Inflammatory macrophage treated with lipopolysaccharide for 4 hours (primary cell): ENCODE data around the gene SMIM41.

Source experiments
- DNase-seq: peaks from one replicate; pipeline ENCODE4 v3.0.0-alpha.2; 2020

The SMIM41 gene

DNA sequence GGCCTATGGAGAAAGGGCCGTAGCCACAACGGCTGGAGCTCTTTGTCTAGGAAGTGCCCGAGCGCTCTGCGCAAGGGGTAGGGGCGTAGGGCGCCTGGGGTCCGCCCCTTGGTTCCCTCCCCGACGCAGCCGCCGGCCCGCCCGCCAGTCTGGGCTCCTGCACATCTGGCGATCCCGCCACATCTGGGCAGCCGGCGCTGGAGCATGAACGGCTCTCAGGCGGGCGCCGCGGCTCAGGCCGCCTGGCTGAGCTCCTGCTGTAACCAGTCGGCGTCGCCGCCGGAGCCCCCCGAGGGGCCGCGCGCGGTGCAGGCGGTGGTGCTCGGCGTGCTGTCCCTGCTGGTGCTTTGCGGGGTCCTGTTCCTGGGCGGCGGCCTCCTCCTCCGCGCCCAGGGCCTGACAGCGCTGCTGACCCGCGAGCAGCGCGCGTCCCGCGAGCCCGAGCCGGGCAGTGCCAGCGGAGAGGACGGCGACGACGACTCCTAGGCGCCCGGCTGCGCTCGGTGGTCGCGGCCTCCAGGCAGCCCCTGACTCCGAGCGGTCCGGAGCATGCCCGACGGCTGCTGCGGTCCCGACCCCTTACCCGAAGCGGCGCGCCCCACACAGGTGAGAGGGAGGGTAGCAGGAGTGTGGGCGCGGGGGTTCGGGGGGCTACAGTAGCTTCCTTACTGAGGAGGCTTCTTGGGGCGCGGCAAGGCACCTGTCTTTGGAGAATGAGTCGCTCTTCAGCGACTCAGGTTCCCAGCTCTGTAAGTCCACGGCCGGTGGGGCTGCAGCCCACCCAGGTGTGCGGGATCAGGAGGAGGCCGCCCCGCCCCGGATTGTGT lies at the start of gene SMIM41:
Gene SMIM41 (plus strand): TSS at position 129 of the 827 bp plus-strand sequence. CDS start 76 bp downstream, at position 205.
- DNase-seq, result no peak

DNA sequence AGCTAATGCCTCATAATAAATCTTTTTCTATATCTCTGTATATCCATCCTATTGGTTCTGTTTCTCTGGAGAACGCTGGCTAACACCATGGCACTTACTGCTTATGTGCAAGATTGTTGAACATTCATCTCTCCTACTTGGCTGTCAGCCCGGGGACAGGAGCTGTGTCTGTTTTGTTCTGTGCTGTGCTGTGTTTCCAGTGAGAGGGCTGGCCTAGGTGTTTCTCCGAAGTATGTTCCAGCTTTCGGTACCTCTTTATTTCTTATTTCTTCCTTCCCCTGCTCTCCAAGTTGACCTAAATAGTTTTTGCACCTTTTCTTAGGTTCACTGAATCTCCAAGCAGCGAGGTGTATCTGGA lies 47.1 kb upstream of the SMIM41 start:
- no peak for DNase-seq

DNA sequence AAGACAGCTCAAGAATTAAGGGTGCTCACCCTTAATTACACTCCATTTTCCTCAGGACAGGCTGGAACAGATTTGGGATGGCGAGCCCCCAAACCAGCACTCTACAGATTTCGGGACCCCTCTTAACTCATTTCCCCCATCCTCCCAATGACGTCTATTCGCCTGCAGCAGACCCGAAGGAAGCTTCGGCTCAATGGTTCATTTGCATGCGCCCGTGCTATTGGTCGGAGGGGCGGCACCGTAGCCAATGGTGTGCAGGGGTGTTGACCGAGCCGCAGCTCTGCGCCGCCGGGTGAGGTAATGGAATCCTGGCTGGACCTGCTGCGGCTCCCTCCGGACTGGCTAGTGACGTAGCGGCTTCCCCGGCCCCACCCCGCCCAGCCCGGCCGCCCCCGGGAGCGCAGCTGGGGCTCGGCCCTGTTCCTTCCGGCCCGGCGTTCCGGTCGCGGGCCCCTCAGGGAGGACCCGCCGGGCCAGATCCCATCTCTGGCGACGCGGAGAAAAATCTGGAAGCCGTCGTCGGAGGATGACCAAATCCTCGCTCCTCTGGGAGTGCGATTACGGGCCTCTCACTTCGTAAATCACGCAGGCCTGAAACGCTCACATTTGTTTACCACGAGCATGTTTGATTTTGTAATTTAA lies 46.6 kb upstream of the SMIM41 start:
- peak; percentile 97 for DNase-seq

DNA sequence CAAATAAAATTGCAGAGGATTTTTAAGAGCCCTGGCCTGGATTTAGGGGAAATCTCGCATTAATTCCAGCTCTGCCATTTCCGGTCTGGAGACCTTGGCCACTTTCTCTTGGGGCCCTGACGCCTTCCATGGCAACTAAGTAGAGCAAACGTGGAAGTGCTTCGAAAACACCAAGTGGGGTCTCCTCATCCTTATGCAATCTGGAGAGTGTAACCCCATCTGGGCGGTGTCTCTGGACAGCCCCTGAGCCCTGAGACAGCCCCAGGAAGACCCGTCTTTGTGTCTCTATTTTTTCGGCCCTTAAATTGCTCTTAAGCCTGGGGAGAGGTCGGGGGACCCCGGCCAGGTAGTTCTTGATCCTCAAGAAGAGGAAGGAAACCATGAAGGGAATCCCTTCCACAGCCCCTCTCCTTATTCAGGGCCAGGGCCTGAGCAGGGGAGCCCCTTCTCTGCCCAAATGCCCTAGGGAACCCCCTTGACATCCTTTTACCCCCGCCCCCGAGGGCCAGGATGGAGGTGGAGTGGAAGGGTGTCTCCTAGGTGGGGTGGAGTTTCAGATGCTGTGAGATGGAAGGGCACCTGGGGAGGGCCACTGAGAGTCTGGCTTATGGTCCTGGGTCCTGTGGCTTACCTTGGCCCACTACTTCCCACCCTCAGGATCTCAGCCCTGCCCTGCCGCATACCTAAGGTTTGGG lies 45.9 kb upstream of the SMIM41 start:
- DNase-seq, result no peak

DNA sequence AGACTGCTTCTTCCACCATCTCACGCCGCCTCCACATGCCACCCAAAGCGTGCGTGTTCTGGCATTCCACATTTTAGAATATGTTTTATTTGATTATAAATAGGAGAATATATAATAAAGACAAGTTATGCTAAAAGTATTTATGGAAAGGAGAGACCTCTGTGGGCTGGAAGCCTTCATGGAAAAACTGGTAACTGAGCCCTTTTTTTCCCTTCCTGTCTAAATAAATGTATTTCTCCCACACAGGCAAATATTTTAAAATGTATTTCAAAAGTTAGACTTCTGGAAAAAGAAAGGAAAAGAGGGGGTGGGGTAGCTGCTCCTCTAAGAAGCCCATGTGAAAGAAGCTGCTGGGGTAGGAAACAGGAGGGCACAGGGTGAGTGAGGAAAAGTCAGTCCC lies 44.3 kb upstream of the SMIM41 start:
- no peak for DNase-seq

DNA sequence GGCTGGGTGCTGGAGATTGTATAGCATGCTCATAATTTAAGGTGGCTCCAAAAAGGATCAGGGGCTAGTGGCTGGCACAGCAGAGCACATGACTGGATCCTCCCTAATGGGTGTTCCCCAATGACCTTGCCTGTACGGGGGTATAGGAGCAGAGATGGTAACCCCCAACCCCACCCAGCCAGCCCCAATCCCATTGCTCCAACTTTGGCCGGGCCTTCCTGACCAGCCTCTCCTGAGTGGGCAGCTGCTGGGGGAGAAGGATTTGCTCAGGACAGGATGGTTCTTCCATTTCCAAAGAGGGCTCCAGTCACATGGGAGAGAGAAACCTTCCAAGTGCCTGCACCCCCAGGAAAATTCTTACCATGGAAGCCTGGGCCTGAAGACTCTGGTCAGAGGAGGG lies 43.6 kb upstream of the SMIM41 start:
- DNase-seq, result no peak

DNA sequence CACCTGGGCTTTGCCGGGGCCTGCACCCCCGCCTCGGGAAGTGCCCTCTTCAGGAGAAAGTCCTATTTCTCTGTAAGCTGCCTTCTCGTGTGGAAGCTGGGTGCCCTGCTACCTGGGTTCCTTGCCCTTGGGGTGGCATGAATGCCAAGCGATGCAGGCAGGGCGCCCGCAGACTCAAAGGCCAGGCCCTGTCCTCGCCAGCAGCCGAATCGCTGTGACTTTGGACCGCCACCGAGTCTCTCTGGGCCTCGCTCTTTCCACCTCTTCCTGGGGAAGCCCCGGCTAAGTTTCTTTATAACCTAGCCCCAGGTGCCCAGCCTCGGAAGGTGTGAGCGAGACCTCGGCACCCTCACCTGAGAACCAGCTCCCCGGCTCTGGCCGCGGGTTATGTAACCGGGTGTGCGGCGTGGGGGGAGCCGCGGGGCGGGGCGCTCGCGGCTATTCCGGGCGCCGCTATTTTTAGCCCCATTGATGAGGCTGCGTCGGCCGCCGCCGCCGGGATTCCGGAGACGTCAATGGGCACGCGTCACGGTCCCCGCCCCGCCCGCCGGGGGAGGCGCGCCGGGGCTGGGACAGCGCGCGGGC lies 42.8 kb upstream of the SMIM41 start:
- peak; percentile 80 for DNase-seq

DNA sequence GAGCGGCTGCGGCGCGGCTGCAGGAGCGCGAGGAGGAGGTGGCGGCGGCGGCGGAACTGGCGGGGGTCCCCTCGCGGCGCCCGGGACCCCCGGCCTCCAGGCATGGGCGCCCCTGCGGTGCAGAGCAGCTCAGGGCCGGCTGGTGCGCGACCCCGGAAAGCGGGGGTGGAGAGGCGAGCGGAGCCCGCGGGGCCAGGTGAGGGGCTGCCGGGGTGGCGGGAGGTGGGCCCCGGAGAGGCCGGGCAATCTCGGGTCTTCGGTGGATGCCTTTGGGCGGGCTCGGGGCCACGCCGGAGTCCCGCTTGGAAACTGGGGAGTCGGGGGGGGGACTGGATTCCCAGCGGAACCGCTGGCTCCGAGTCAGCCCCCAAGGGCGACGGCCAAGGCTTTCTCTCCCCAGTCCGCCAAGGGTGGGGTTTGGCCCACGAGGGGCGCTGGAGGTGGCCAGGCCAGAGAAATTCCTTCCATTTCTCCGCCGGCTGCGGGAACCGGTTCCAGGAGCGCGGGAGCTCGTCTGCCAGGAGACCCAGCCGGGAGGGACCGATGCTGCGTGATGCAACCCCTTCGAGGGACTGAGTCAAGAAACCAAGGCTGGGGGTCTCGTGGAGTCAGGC lies 42.1 kb upstream of the SMIM41 start:
- DNase-seq, result no peak

DNA sequence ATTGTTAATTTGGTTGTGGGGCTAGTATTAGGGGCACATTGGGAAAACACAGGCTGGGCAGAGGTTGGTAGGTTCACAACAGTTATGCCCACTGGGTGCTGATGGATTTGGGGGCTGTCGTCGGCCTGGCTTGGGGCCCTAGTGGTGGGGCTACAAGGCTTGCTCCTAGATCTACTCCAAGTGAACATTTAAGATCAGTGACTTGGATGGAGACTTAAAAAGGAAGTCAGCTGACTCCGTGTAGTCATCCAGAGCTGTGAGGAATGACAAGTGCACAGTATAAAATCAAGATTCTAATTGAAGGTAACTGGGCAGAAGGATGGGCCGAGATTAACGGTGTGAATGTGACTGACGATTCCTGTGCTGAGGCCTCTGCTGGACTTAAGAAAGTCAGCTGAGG lies 41.1 kb upstream of the SMIM41 start:
- peak; percentile 47 for DNase-seq

DNA sequence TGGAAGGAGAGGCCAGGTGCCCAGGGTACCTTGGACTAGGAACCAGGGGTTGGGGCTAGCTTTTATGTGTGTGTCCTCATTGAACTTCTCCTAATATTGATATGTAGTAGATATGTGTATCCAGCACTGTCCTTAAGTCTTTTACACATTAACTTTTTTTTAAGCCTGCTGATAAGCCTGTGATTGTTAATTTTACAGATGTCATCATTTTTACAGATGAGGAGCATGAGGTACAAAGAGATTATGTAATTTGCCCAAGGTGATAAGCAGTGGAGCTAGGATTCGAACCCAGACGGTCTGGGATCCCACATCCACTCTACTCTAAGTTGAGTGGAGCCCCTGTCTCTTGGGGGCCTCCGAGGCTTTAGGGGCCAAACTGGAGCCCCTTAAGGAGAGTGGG lies 38.5 kb upstream of the SMIM41 start:
- no peak for DNase-seq

DNA sequence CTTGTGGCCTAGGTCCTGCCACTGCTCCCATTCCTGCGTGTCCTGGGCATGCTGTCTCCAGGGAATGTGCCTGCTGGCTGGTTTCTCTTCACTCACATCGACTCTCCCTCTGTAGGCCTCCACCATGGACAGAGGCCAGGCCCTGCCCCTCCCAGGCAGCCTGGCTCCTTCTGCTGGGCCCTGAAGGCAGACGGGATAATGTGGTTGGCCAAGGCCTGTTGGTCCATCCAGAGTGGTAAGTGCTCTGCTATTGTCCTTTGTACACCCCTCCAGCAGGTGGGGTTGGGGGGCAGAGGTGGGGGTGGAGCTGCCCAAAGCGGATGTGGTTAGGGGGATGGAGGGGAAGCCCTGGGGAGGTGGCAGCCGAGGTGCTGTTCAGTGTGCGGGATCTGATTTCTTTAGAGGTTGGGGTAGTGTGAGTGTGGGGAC lies 37.8 kb upstream of the SMIM41 start:
- DNase-seq, result no peak

DNA sequence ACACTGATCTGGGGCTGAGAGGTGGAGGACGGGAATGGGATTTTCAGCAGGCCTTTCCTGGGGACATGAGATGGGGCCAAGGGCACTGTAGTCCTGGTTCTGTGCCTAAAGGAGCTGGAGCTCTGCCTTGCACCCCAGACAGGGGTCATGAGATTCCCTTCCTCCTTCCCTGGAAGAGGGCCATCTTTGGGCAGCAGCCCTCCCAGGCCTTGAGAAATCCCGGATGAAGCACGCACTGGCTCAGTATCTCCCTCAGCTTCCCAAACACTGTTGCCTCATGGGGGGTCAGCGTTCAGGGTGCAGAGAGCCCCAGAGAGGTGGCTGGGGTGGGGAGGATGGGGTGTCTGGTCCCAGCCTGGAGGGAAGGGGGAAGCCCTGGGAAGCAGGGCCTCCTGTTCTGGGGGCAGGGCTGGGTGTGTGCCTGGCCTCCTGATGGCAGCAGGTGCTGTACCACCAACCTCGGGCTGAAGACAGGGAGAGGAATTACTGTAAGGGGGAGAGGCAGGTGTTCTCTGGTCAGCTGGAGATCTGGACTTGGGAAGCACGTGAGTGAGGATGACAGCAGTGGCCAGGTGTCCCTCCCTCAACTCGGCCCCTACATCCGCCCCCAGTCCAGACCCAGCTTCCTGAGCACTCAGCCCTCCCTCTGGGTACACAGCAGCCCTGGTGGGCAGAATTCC lies 36.7 kb upstream of the SMIM41 start:
- no peak for DNase-seq

DNA sequence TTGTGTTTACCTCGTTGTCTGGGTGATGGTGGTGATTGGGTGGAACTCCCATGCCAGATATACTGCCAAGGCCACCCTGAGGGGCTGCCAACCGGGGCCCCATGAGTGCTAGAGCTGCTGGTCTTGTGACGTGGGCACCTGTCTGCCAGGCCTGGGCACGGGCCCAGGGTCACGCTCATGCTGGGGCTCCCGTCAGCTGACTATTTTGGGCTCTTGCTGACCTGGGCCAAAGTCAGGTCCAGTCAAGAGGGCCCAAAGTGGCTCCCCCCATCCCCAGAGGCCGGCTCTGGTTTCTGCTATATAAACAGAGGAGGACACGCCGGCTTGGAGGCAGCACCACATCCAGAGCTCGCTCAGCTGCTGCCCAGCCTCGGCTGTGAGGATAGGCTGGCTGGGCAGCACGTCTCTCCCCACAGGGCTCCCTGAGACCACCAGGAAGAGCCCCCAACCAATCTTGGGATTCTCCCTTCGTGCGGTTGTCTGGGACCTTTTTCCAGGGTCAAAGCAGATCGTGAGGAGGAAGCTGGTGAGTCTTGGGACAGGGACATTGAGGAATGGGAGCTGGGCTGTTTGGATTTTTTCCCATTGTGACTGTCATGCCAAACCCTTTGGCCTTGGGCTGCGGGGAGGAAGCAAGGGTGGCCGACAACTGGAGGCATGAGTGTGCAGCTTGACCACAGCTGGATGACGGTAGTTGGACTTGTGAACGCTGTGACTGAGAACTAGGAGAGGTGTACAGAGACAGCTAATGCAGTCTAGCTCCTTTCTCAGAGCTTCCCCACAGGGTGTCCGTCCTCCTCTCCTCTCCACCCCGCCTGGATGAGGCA lies 35.9 kb upstream of the SMIM41 start:
- DNase-seq, result no peak

DNA sequence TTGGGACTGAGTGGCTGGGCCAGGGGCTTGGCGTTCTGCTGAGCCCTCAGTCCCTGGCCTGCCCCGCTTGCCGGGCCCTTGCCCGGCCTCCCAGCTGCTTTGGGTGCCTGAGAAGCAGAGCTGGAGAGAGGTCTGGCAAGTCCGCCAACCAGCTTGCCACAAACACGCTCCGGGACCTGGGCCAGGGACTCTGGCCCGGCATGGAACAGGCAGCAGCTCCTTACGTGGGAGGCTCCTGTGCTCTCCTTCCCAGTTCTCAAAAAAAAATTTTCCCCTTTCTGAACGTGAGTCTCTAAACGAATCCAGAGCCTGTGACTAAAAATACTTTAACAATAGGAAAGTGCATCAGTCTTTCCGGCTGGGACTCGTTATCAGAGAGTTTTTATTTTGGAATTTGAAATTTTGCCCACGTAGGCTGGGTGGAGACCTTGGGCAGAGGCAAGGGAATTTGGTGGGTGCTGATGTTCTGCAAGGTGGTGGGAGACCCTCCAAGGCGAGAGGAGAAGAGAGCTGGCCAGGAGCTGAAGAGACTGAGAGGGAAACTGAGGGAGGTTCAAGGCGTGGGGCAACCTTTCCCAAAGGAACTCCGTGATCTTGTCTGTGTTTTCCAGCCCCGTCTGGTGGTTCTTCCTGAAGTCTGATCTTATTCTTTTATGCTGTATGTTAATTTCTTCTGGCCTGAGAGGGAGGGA lies 35.1 kb upstream of the SMIM41 start:
- no peak for DNase-seq

DNA sequence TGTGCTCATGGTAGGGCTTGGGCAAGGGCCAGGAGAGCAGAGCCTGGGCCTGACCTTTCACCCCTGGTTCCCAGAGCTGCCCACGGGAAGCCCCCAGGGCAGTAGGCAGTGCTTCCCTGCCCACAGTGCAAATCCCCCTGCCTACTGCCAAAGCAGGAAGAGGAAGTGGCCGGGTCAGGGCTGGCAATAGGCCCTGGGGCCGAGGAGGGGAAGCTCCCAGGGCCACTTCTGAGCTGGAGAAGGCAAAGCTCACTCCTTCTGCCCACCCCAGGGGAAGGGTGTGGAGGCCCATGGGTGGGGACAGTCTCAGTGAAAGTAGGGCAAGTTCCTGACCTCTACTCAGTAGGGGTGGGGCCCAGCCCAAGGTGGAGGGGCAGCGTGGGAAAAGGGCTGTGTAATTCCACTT lies 33.7 kb upstream of the SMIM41 start:
- peak; percentile 85 for DNase-seq

DNA sequence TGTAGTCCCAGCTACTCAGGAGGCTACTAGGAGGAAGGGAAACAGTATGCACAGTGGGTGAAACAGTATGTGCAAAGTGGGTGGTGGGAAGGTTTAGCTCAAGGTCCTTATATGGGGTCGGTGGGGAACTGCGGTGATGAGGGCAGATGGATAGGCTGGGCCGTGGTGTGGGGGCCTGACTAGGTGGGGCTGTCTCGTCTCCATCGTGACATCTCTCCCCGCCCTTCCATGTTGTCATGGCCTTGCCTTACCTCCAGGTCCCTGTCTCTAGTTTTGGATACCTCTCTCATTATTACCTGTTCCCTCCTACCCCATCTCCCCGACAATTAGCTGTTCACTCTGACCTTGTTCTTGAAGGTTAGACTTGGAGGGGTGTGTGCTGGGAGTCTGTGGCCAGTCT lies 32.6 kb upstream of the SMIM41 start:
- DNase-seq, result no peak

DNA sequence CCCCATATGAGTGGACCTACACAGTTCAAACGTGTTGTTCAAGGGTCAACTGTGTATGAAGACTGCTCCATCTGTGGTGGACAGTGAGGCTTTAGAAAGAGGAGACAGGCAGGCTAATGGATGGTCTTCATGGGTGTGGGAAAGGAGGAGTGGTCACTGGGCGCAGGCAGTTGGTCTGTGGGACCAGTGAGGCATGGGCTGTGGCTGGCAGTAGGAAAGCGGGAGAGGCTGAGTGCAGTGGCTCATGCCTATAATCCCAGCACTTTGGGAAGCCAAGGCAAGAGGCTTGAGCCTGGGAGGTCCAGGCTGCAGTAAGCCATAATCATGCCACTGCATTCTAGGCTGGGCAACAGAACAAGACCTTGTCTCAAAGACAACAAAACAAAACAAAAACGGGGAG lies 30.2 kb upstream of the SMIM41 start:
- DNase-seq, result no peak

DNA sequence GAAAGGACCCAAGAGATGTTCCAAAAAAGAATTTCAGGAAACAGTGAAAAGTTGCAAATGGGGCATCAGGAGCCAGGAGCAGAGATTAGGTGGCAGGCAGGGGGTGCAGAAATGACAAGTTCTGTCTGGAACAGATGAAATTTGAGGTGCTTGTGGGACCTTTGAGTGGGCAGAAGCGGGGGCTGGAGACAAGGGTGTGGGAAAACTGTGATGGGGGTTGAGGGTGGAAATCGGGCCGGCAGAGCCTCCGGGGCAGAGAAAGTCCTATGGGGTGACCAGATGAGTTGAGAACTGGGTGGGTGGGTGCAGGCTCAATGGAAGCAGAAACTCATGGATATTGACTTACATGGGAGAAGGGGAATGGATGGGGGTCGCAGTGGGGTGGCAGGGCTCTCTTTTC lies 29.8 kb upstream of the SMIM41 start:
- no peak for DNase-seq

DNA sequence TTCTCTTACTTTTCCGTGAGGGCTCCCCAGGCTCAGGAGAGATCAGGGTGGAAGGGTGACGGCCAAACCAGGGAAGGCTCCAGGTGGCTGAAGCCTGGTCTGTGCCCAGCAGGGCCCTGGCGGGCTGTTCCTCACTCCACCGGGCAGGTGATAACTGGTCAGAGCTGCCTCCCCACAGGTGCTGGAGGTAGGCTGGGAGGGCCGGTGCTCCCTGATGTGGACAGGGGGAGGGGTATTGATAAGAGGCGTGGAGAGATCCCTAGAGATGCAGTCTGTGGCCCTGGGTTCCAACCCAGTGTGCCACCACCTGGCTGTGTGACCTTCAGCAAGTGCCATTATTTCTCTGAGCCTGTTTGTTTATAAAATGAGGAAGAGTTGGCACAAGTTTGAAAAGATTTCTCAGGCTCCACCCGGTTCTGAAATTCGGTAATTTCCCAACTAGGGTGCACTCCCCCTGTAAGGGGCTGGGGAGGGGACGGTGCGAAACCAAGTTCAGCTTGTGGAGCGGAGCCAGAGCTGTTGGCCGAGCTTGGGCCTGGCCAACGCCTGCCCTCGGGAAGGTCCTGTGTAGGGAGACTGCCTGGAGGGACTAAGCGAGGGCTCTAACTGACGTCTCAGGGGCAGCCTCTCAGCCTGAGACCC lies 29.3 kb upstream of the SMIM41 start:
- DNase-seq, result peak; percentile 84

DNA sequence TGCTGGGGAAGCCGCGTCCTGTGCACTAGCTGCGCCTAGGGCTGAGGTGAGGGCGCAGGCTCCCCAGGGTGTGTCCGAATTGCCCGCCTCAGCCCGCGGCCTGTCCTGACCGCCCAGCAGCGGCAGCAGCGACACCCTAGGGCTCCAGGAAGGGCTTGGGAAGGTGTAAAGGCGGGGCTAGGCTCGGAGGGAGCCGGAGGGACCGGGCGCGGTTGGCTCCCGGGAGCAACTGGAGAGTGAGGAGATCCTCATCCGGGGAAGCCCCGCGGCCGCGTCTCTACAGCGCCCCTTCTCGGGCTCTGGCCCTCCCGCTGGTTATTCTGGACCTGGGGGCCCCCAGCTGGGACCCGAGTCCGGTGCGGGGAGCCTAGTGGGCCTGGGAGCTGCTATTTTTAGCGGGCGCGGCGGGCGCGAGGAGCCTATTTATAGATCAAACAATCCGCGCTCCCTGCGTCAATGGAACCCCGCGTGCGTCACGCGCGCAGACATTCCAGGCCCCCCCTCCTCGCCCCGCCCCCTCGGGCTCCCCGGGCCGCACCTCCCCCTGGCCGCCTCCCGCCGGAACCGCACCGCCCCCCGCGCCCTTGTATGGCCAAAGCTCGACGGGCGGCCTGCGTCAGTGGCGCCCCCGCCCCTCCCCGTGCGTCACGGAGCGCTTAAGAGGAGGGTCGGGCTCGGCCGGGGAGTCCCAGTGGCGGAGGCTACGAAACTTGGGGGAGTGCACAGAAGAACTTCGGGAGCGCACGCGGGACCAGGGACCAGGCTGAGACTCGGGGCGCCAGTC lies 28.6 kb upstream of the SMIM41 start, which contains the start of gene NR4A1:
Gene NR4A1 (plus strand): TSS at position 685 of the 784 bp plus-strand sequence. CDS start 2,887 bp downstream, outside the sequence.
- DNase-seq, result peak; percentile 91
